IMR-90 (cell line): ENCODE measurements around the gene NT5C3A. TPM values are rescaled to one million over a fixed set of nuclear protein-coding genes. Genes with fewer than 3 reads are reported as not detected.

ENCODE experiments used
- ATAC-seq: fragments of 200-7000 bp; cut with Tn5 transposase; 2 replicates; pipeline ENCODE4 v1.9.1; 2020; ENCODE audit warnings: low read depth, mild to moderate bottlenecking, moderate library complexity
- BruUV-seq: library from RNA; stranded (reverse); fragments of 400-500 nt; replicated peaks from 2 replicates; lab custom pipeline; 2021; lab: Mats Ljungman, UMichigan
- CTCF ChIA-PET: fragments of 300-600 bp; formaldehyde crosslinking; extraction: SDS; loops from one replicate; lab custom pipeline; 2021; ENCODE audit warnings: antibody characterized with exemption; lab: Yijun Ruan, JAX
- POLR2A ChIA-PET: fragments of 300-600 bp; sonication (Branson Sonifier 250); formaldehyde crosslinking; loops from one replicate; lab custom pipeline; 2022; ENCODE audit warnings: antibody characterized with exemption; ENCODE audit not compliant: unreplicated experiment; lab: Charles Lee
- DNase-seq: peaks from one replicate; pipeline ENCODE4 v3.0.0; 2013
- H2AFZ ChIP-seq: replicated peaks from 2 replicates; pipeline ENCODE3; 2013; ENCODE audit warnings: low read length, mild to moderate bottlenecking; ENCODE audit not compliant: poor library complexity
- H2AK5ac ChIP-seq: 2 replicates; pipeline ENCODE4 v1.6.1; 2013; ENCODE audit warnings: low read depth, low read length, inconsistent platforms
- H2AK9ac ChIP-seq: replicated peaks from 2 replicates; pipeline ENCODE3; 2013; ENCODE audit warnings: mild to moderate bottlenecking, low read depth, low read length, moderate library complexity; ENCODE audit not compliant: poor library complexity
- H2BK120ac ChIP-seq: 2 replicates; pipeline ENCODE4 v1.6.1; 2013; ENCODE audit warnings: low read depth, low read length, inconsistent platforms
- H2BK15ac ChIP-seq: 3 replicates; pipeline ENCODE4 v1.6.1; 2013; ENCODE audit warnings: low read depth, low read length, inconsistent platforms
- H2BK20ac ChIP-seq: 2 replicates; pipeline ENCODE4 v1.6.1; 2013; ENCODE audit warnings: low read depth, mild to moderate bottlenecking, inconsistent platforms, low read length, moderate library complexity
- H2BK5ac ChIP-seq: 2 replicates; pipeline ENCODE4 v1.6.1; 2013; ENCODE audit warnings: mild to moderate bottlenecking, low read depth, low read length, inconsistent platforms; ENCODE audit not compliant: poor library complexity, severe bottlenecking
- H3K14ac ChIP-seq: replicated peaks from 2 replicates; pipeline ENCODE4 v1.6.1; 2013; ENCODE audit warnings: low read depth, low read length, inconsistent platforms
- H3K18ac ChIP-seq: 2 replicates; pipeline ENCODE4 v1.6.1; 2013; ENCODE audit warnings: low read depth, low read length, control low read depth
- H3K23ac ChIP-seq: 2 replicates; pipeline ENCODE4 v1.6.1; 2013; ENCODE audit warnings: low read depth, low read length, inconsistent platforms
- H3K27ac ChIP-seq: 2 replicates; pipeline ENCODE4 v1.5.1; 2013; ENCODE audit warnings: mild to moderate bottlenecking, control low read depth, low read length; ENCODE audit not compliant: insufficient read depth
- H3K27me3 ChIP-seq: 2 replicates; pipeline ENCODE4 v1.6.1; 2013; ENCODE audit warnings: low read length; ENCODE audit not compliant: control insufficient read depth, insufficient read depth
- H3K36me3 ChIP-seq: 2 replicates; pipeline ENCODE4 v1.6.1; 2013; ENCODE audit warnings: low read length, mixed read lengths; ENCODE audit not compliant: control insufficient read depth, insufficient read depth
- H3K4ac ChIP-seq: 2 replicates; pipeline ENCODE4 v1.6.1; 2013; ENCODE audit warnings: low read depth, low read length, inconsistent platforms
- H3K4me1 ChIP-seq: 2 replicates; pipeline ENCODE4 v1.6.1; 2013; ENCODE audit warnings: low read length, mixed read lengths; ENCODE audit not compliant: control insufficient read depth, insufficient read depth
- H3K4me2 ChIP-seq: 2 replicates; pipeline ENCODE4 v1.6.1; 2013; ENCODE audit warnings: low read depth, mild to moderate bottlenecking, control low read depth, low read length, moderate library complexity
- H3K4me3 ChIP-seq: 2 replicates; pipeline ENCODE4 v1.5.1; 2013; ENCODE audit warnings: low read depth, mild to moderate bottlenecking, control low read depth, low read length, moderate library complexity; ENCODE audit not compliant: insufficient read depth
- H3K56ac ChIP-seq: 2 replicates; pipeline ENCODE4 v1.6.1; 2013; ENCODE audit warnings: low read length, inconsistent platforms; ENCODE audit not compliant: insufficient read depth; ENCODE audit errors: extremely low read depth
- H3K79me1 ChIP-seq, 2 experiments: 2 replicates each; pipeline ENCODE4 v1.6.1; 2013; ENCODE audit warnings: low read length in 2 of 2, inconsistent platforms in 1 of 2, low read depth in 1 of 2
- H3K9ac ChIP-seq: 2 replicates; pipeline ENCODE4 v1.6.1; 2013; ENCODE audit warnings: low read depth, low read length, control low read depth
- H3K9me1 ChIP-seq: 2 replicates; pipeline ENCODE4 v1.6.1; 2013; ENCODE audit warnings: low read length, inconsistent platforms; ENCODE audit not compliant: insufficient read depth
- H3K9me3 ChIP-seq: 2 replicates; pipeline ENCODE4 v1.6.1; 2013; ENCODE audit warnings: low read length; ENCODE audit not compliant: control insufficient read depth, insufficient read depth
- H4K20me1 ChIP-seq: 2 replicates; pipeline ENCODE4 v1.6.1; 2013; ENCODE audit warnings: low read length, inconsistent platforms; ENCODE audit not compliant: insufficient read depth
- H4K5ac ChIP-seq: 2 replicates; pipeline ENCODE4 v1.6.1; 2013; ENCODE audit warnings: mild to moderate bottlenecking, low read depth, low read length, control low read depth
- H4K8ac ChIP-seq, 2 experiments: 2 replicates each; pipeline ENCODE4 v1.6.1; 2013; ENCODE audit warnings: low read depth in 2 of 2, low read length in 2 of 2, control low read depth in 1 of 2, inconsistent platforms in 1 of 2
- H4K91ac ChIP-seq: 2 replicates; pipeline ENCODE4 v1.6.1; 2013; ENCODE audit warnings: low read depth, low read length, inconsistent platforms; ENCODE audit not compliant: insufficient read depth
- CHD1 ChIP-seq: IDR thresholded peaks from 2 replicates; pipeline ENCODE4 v1.6.1; 2012; ENCODE audit warnings: low read depth, low read length, improper control_type of control experiment
- CTCF ChIP-seq: conservative IDR thresholded peaks from 2 replicates; pipeline ENCODE4 v1.5.1; 2012; ENCODE audit warnings: mild to moderate bottlenecking, low read depth, low read length, improper control_type of control experiment
- FOS ChIP-seq: fragments of 150-350 bp; IDR thresholded peaks from 2 replicates; pipeline ENCODE4 v1.6.1; 2016; ENCODE audit warnings: low read depth, low read length
- MAFK ChIP-seq: IDR thresholded peaks from 2 replicates; pipeline ENCODE4 v1.6.1; 2012; ENCODE audit warnings: low read depth, low read length, improper control_type of control experiment
- MAZ ChIP-seq: IDR thresholded peaks from 2 replicates; pipeline ENCODE4 v1.6.1; 2012; ENCODE audit warnings: low read depth, mild to moderate bottlenecking, low read length, improper control_type of control experiment, moderate library complexity, borderline replicate concordance
- MXI1 ChIP-seq: IDR thresholded peaks from 2 replicates; pipeline ENCODE4 v1.6.1; 2012; ENCODE audit warnings: low read depth, mild to moderate bottlenecking, low read length, moderate library complexity, borderline replicate concordance
- NFE2L2 ChIP-seq: fragments of 150-350 bp; IDR thresholded peaks from 2 replicates; pipeline ENCODE4 v1.6.1; 2016; ENCODE audit warnings: low read depth, mild to moderate bottlenecking, low read length
- POLR2A ChIP-seq: IDR thresholded peaks from 2 replicates; pipeline ENCODE4 v1.6.1; 2012; ENCODE audit warnings: mild to moderate bottlenecking, low read depth, low read length
- RAD21 ChIP-seq: IDR thresholded peaks from 2 replicates; pipeline ENCODE4 v1.6.1; 2012; ENCODE audit warnings: low read length, improper control_type of control experiment
- RCOR1 ChIP-seq: IDR thresholded peaks from 2 replicates; pipeline ENCODE4 v1.6.1; 2012; ENCODE audit warnings: mild to moderate bottlenecking, low read length, improper control_type of control experiment; ENCODE audit not compliant: insufficient replicate concordance
- RFX5 ChIP-seq: IDR thresholded peaks from 2 replicates; pipeline ENCODE4 v1.8.0; 2012; ENCODE audit warnings: low read depth, mild to moderate bottlenecking, low read length, moderate library complexity
- SMC3 ChIP-seq: fragments of 150-350 bp; IDR thresholded peaks from 2 replicates; pipeline ENCODE4 v1.6.1; 2016; ENCODE audit warnings: low read depth, mild to moderate bottlenecking, antibody characterized with exemption, low read length, moderate library complexity
- USF2 ChIP-seq: fragments of 150-350 bp; IDR thresholded peaks from 2 replicates; pipeline ENCODE4 v1.6.1; 2017; ENCODE audit warnings: mild to moderate bottlenecking, antibody characterized with exemption, low read length, low read depth
- WGBS, 2 experiments: methylation state at CpG; one replicate each; pipeline versions ENCODE4 v1.1.5 to v1.1.7; 2013; ENCODE audit warnings: missing lambda C conversion rate in 2 of 2; ENCODE audit not compliant: insufficient read length in 1 of 2; ENCODE audit errors: extremely low coverage in 2 of 2; 5-methylcytosine and 5-hydroxymethylcytosine counted together
- dilution Hi-C: fragments of 300-500 bp; cut with HindIII; formaldehyde crosslinking; loops from one replicate; pipeline ENCODE4 v1.14.3; 2018; ENCODE audit warnings: low sequenced_read_pairs; ENCODE audit not compliant: unreplicated experiment
- in situ Hi-C: fragments of 300-500 bp; cut with MboI; formaldehyde crosslinking; loops from 3 replicates; pipeline ENCODE4 v1.14.3; 2019; ENCODE audit warnings: low sequenced_read_pairs, inconsistent platforms, mixed read lengths
- intact Hi-C: fragments of 100-400 bp; cut with micrococcal nuclease; formaldehyde crosslinking; loops from 2 replicates; pipeline ENCODE4 v1.10.0; 2022
- polyA plus RNA-seq, 3 experiments: library from polyadenylated mRNA; depleted of rRNA; stranded (reverse); fragments of >200 nt; gene quantifications; 2 replicates each; pipeline ENCODE4 v1.2.3, GENCODE V29; 2012; ENCODE audit warnings: low replicate concordance in 1 of 3
- total RNA-seq: library from RNA; depleted of rRNA; stranded (reverse); fragments of >200 nt; gene quantifications from 2 replicates; pipeline ENCODE4 v1.2.3, GENCODE V29; 2012
- TF ChIP-seq, protein P1 (sequence below): fragments of 150-350 bp; IDR thresholded peaks from 2 replicates; pipeline ENCODE4 v1.6.1; 2016; ENCODE audit warnings: low read depth, mild to moderate bottlenecking, low read length, moderate library complexity, borderline replicate concordance

The NT5C3A gene
- total and polyA plus RNA-seq, 2 of the 4 experiments (the other 2 are of a cell fraction) = 11.3 to 12.2 TPM

DNA sequence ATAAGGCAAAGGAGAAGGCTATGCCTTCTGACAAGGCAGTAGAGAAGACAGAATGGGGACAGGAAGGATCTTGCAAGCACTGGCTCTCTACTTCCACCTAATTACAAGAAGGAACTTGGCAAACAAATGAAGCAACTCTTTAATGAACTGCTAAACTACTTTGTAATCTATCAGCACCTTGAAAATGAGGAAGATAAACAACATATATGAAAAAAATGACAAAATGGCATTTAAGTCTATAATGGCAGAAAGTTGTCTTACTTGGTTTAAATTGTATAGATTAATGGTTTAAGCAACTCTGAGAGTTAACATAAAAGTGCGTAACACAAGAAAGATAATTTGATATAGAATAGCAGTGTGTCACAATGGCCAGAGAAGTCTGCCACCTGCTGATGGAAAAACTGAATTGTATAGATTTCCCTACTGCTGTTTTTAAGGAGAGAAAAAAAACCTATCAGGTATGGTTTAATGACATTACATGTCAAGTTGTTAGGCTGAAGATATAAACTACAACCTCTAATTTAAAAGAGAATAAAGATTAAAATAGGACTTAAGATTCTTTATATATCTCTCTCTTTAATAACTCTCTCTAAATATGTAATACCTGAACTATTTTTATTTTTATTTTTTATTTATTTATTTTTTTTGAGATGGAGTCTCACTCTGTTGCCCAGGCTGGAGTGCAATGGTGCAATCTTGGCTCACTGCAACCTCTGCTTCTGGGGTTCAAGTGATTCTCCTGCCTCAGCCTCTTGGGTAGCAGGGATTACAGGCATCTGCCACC, 11.8 kb downstream of the NT5C3A start:
- 0 out of 2 replicates have a peak overlapping the region, but pooled peaks have one; percentile 48 for H3K23ac ChIP-seq
- H4K91ac ChIP-seq = no peak overlapping the region; the same call in 1 of the 2 replicates
- no peak overlapping the region for H3K9ac ChIP-seq
- BruUV-seq = no TSS peak
- no peak overlapping the region for H3K56ac ChIP-seq
- H2BK120ac ChIP-seq = 0 out of 2 replicates have a peak overlapping the region, but pooled peaks have one; percentile 30
- H3K79me1 ChIP-seq = peaks cover 17 to 59% of the 10 kb centered on the region in 2 experiments
- no peak overlapping the region for H3K27ac ChIP-seq
- no peak overlapping the region for H2BK15ac ChIP-seq
- peak overlapping the region; percentile 46 for H2BK5ac ChIP-seq
- no peak overlapping the region for H2BK20ac ChIP-seq
- no peak overlapping the region for H3K4me3 ChIP-seq
- H2AK9ac ChIP-seq = no peak overlapping the region
- H2AFZ ChIP-seq = no peak overlapping the region
- H3K4ac ChIP-seq = 0 out of 2 replicates have a peak overlapping the region, but pooled peaks have one; percentile 37
- ChIA-PET POLR2A (no interaction called here), CTCF (no interaction called here)
- no peaks in the 10 kb centered on the region for H3K9me3 ChIP-seq
- H3K18ac ChIP-seq = peak overlapping the region; percentile 69; the same call in 1 of the 2 replicates
- dilution Hi-C loops (no loop called here), in situ Hi-C loops (no loop called here), intact Hi-C loops (loop anchor here (1.0 to 5.0 kb wide), 3 partner anchors 108 to 286 kb away; no protein-coding TSS in a partner anchor)
- ATAC-seq (peak; percentile 61), DNase-seq (peak; percentile 59)
- no peak overlapping the region for H4K8ac ChIP-seq
- WGBS, 2 experiments = no CpG with 5 or more reads among the region's 1 CpG
- peak overlapping the region; percentile 3; the same call in 1 of the 2 replicates for H3K4me2 ChIP-seq
- peaks cover 6% of the 10 kb centered on the region for H4K20me1 ChIP-seq
- no peaks in the 10 kb centered on the region for H3K36me3 ChIP-seq
- peaks cover 3% of the 10 kb centered on the region for H3K4me1 ChIP-seq
- 0 out of 2 replicates have a peak overlapping the region, but pooled peaks have one; percentile 52 for H4K5ac ChIP-seq
- 0 out of 2 replicates have a peak overlapping the region, but pooled peaks have one; percentile 38 for H3K14ac ChIP-seq
- peaks cover 5% of the 10 kb centered on the region for H3K9me1 ChIP-seq
- H3K27me3 ChIP-seq = no peaks in the 10 kb centered on the region
- no peak overlapping the region; the same call in 1 of the 2 replicates for H2AK5ac ChIP-seq
- TF ChIP-seq FOS (no peak), CHD1 (no peak), RCOR1 (no peak), CTCF (peak; percentile 68), USF2 (no peak), MXI1 (no peak), MAFK (no peak), MAZ (no peak), RFX5 (no peak), POLR2A (no peak), RAD21 (peak; percentile 78), SMC3 (peak; percentile 76), NFE2L2 (no peak)
- TF ChIP-seq, protein P1, sequence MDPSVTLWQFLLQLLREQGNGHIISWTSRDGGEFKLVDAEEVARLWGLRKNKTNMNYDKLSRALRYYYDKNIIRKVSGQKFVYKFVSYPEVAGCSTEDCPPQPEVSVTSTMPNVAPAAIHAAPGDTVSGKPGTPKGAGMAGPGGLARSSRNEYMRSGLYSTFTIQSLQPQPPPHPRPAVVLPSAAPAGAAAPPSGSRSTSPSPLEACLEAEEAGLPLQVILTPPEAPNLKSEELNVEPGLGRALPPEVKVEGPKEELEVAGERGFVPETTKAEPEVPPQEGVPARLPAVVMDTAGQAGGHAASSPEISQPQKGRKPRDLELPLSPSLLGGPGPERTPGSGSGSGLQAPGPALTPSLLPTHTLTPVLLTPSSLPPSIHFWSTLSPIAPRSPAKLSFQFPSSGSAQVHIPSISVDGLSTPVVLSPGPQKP = no peak
